Measurements from ENCODE around the gene BTG3.

The BTG3 gene

DNA sequence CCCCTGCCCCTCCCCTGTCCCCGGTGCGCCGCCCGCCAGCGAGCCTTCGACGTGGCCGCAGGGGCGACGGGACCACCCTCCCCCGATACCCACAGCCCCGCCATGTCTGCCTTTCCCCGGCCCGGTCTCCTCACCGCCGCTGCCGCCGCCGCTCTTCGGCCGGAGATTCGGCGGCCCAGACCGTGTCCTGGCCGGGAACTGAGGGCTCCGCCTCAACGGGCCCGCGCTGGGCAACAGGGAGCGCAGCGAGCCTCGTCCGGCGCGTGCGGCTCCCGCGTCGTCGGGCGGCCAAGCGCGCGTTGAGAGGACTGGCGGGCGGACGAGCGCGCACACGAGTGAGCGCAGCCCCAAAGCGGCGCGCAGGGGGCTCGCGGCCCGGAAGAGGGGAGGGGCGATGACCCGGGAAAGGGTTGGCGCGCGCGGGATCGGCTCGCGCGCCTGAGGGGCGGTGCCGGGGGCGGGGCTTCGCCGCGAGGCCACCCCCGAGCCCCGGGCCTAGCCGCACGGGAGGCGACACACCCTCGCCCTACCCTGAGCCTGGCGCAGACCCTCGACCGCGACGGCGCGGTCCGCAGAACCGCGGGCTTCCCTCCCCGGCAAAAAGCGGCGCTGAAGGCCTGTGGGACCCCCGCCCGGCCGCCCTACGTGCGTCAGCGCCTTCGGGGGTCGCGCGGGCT, at the start of gene BTG3:
Gene BTG3 (minus strand): TSS at position 337 of the 677 bp plus-strand sequence. CDS start 3,757 bp downstream, outside the sequence.
- peak; percentile 85 for DNase-seq (ENCODE audit: low spot score)

GRCh38 chr21:17660862-17661261, 48.2 kb upstream of the BTG3 start:
- DNase-seq (ENCODE audit: low spot score), result no peak

GRCh38 chr21:17660452-17660851, 47.8 kb upstream of the BTG3 start:
- peak; percentile 81 for DNase-seq (ENCODE audit: low spot score)

DNA sequence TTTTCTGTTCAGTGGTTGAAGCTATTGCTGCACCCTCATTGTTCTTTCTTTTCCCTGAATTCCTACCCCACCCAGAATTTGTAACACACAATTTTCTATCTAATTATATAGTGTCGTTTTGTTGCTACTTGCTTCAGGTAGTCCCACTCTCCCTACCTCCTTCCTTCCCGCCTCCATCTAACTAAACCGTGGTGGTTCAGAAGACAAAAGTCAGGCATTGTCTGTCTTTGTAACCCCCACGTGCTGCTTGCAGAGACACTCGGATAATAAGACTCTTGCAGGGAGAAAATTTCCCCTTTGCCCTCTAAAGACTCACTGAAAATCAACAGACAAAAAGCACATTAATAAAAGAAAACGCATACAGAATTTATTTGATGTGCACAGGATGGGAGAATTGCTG, 46.2 kb upstream of the BTG3 start:
- no peak for DNase-seq (ENCODE audit: low spot score)

DNA sequence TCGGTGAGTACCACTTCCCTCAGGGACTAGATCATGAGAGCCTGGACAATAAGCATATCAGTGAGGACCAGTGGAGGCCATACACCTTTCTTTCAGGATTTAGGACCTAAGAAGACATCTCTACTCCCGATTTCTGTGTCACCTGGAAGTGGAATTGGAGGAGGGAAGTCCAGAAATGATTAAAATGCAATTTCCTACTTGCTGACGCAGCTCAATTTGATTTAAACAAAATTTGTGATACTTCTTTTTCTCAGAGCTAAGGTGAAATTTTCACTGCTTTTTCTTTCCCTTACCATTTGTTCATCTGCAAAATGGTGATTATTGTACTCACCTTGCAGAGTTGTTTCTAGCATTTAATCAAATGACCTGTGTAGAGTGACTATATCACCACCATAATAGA, 38.8 kb upstream of the BTG3 start:
- no peak for DNase-seq (ENCODE audit: low spot score)

GRCh38 chr21:17650292-17650691, 37.6 kb upstream of the BTG3 start:
- no peak for DNase-seq (ENCODE audit: low spot score)

DNA sequence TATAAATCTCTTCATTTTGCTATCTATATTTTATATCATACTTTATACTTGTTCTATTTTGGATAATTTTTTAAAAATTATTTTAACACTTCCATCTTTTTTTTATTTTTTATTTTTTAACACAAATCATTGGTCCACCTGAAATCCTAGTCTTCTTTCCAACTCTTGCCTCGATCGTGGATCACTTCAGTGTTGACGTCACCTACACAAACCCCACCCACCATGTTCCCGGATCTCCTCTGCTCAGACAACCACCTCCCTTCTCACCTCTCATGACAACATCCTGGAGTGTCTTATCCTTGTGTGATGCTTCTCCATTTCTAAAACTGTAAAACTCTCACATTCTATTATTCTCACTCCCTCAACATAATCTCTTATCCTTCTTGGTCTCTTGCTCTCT, 34.1 kb upstream of the BTG3 start:
- no peak for DNase-seq (ENCODE audit: low spot score)

DNA sequence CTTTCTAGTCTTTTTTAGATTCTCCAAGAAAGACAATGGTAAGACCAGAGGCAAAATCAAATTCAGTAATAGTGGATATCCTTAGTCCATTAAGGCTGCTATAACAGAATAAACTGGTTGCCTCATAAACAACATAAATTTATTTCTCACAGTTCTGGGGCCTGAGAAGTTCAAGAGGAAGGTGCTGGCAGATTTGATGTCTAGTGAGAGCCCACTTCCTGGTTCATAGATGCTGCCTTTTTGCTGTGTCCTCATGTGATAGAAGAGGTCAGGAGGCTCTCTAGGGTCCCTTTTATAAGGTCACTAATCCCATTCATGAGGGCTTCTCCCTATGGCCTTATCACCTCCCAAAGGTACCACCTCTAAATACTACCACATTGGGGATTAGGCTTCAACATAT, 31.5 kb upstream of the BTG3 start:
- no peak for DNase-seq (ENCODE audit: low spot score)

DNA sequence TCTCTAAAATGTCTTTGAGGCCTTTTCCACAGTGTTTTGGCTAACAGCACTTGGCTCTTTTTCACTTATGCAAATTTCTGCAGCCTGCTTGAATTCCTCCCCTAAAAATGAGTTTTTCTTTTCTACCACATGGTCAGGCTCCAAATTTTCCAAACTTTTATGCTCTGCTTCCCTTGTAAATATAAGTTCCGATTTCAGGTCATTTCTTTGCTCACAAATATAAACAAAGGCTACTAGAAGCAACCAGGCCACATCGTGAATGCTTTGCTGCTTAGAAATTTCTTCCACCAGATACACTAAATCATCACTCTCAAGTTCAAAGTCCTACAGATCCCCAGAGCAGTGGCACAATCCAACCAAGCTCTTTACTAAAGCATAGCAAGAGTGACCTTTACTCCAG, 28.1 kb upstream of the BTG3 start:
- no peak for DNase-seq (ENCODE audit: low spot score)

- no peak for DNase-seq (ENCODE audit: low spot score)
These were observed 24.0 kb upstream of the BTG3 start for GRCh38 chr21:17636711-17637110.

GRCh38 chr21:17631195-17631594, 18.5 kb upstream of the BTG3 start:
- no peak for DNase-seq (ENCODE audit: low spot score)

GRCh38 chr21:17622018-17622417, 9.3 kb upstream of the BTG3 start:
- DNase-seq (ENCODE audit: low spot score), result no peak

DNA sequence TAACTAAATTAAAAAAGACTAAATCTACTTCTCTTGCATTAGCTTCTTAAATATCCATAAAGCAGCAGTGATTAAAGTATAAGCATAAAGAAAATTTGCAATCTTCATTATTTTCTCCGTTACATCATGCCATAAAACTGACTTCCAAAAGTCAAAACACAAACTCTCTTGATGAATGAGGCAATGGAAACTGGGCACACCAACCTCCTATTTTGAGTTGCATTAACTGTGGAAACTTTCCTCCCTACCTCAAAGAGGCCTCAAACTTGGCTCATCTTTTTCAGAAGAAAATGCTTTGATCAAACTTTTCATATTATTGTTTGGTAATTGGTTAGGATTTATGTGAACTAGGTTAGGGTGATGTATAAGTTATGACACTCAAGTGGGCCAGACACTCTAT, 4.1 kb upstream of the BTG3 start:
- no peak for DNase-seq (ENCODE audit: low spot score)

GRCh38 chr21:17613242-17613676, 558 bp upstream of the BTG3 start:
- DNase-seq (ENCODE audit: low spot score), result no peak

DNA sequence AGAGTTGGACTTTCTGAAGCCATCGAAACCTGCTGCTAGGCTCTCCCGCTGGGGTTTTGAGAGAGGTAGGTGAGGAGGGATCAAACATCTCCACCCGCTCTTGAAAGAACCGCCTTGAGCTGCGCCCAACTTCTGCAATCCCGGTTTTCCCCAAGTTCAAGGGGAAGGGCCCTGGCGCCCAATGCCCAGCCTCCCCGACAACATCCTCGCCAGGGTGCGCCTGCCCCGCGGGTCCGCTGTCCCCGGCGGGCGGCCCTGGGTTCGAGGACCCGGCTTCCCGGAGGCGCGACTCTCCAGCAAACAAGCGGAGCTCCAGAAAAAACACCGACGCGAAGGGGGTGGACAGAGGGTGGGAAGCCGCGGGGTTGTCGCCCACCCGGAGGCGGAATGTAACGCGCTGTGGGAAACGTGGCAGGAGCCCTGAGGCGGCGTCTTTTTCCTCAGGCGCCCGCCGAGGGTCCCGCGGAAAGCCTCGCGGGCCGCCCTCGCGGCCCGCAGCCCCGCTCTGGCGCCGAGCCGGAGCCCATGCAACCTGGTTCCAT, 607 bp downstream of the BTG3 start:
- DNase-seq (ENCODE audit: low spot score), result no peak

GRCh38 chr21:17611414-17612022, 1.2 kb downstream of the BTG3 start:
- DNase-seq (ENCODE audit: low spot score), result peak; percentile 87

DNA sequence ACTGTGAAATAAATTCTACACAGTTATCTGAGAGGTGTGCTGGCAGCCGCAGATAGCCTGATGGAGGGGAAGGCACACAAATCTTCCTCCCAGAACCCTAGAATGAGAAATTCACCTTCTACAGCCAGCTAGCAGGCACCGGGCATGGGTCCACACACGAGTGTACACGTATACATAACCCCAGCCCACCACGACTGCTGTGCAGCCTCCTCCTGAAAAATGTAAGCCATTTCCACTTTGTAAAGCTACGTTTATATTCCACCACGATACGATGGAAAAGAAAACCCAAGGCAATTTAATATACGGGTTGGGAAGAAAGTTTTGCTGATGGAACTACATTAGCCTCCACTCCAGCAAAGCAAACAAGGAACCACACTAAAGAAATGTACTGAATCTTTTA, 1.8 kb downstream of the BTG3 start:
- no peak for DNase-seq (ENCODE audit: low spot score)

DNA sequence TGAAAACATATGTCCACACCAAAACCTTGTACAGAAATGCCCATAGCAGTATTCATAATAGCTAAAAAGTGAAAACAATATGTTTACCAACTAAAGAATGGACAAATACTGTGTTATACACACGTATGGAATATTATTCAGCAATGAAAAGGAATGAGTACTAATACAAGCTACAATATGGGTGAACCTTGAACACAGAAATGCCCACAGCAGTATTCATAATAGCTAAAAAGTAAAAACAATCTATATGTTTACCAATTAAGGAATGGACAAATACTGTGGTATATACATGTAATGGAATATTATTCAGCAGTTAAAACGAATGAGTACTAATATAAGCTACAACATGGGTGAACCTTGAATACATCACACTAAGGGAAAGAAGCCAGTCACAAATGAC, 3.0 kb downstream of the BTG3 start:
- DNase-seq (ENCODE audit: low spot score), result no peak

DNA sequence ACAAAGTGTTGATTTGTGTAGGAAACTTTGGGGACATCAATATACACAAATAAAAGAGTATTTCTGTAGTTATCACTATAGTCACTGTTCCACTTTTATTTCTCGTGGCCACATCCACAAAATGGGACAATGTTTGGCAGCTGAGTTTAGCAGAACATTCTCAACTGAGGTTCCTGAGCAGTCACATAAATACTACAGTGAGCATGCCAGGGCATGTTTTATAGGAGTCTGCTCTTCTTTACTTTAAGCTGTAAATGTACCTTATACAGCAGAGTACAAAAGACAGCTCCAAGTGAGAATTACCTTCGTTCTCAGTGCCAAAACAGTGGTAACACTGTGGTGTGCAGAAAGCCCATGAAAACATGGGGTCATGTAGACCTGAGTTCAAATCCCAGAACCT, 5.0 kb downstream of the BTG3 start:
- DNase-seq (ENCODE audit: low spot score), result no peak

GRCh38 chr21:17602874-17603273, 9.8 kb downstream of the BTG3 start:
- no peak for DNase-seq (ENCODE audit: low spot score)

- DNase-seq (ENCODE audit: low spot score), result no peak
These were observed 14.3 kb downstream of the BTG3 start for GRCh38 chr21:17598437-17598836.

DNA sequence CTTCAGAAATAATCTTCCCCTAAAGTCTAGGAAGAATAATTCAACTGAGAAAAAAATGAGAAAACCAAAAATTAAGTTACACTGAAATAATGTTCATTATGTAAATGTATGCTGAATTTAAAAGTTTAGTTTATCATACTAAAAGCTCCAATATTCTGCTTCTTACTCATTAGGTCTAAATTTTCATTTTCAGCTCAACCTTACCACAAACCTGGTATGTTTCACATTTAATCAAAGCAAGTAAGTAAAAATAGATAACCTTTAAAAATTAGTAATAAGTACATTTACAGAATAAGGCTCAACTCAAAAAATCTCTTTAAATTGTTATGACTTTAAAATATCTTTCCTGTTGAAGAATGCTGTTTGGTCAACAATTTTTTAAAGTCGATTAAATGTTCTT, 15.0 kb downstream of the BTG3 start:
- no peak for DNase-seq (ENCODE audit: low spot score)

DNA sequence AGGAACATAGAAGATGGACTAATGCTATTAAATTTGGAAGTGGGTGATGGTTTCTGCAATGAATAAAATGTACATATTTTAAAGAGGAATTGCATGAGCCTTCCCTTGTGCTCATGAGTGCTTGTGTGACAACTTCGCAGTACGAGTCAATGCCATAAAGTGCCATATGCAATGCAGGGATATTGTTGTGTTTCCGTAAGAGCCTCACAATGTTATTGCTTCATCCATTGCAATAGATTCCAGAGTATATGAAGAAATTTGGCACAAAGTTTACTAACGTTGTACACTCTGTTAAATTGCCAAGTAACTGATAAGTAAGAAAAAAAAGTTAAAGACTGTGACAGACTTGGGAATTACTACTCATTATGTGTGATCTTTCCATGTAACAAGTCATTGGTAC, 22.3 kb downstream of the BTG3 start:
- no peak for DNase-seq (ENCODE audit: low spot score)
